ENCODE results near the gene TBX15.

GRCh38 chr1:118928739-118929554 is 59.2 kb downstream of the TBX15 start:
- TF ChIP-seq CTCF (IDR thresholded peaks at IDR 0.05; ENCODE audit: low read length) = no peak
- TF ChIP-seq EZH2 (optimal IDR thresholded peaks at IDR 0.05; ENCODE audit: low read depth, low read length) = no peak
- TF ChIP-seq EZH2phosphoT487 (IDR thresholded peaks at IDR 0.05; ENCODE audit: low read length) = no peak
